Fibroblast of villous mesenchyme (primary cell): Measurements from ENCODE around the gene FASN. TPM values are rescaled to one million over a fixed set of nuclear protein-coding genes. Genes with fewer than 3 reads are reported as not detected.

Experiments
- DNase-seq: peaks from one replicate; pipeline ENCODE4 v3.0.0-alpha.2; 2010; ENCODE audit warnings: low read depth
- H3K4me3 ChIP-seq: 2 replicates; pipeline ENCODE4 v1.5.1; 2011; ENCODE audit warnings: low read depth, mild to moderate bottlenecking, low read length
- CTCF ChIP-seq: IDR thresholded peaks from 2 replicates; pipeline ENCODE4 v1.5.1; 2012; ENCODE audit warnings: low read depth, mild to moderate bottlenecking, low read length; ENCODE audit not compliant: insufficient read depth
- total RNA-seq: library from RNA; depleted of rRNA; stranded (reverse); fragments of >200 nt; gene quantifications from 2 replicates; pipeline ENCODE4 v1.2.3, GENCODE V29; 2012

The FASN gene
- total RNA-seq, 1 donor = 274 TPM

DNA sequence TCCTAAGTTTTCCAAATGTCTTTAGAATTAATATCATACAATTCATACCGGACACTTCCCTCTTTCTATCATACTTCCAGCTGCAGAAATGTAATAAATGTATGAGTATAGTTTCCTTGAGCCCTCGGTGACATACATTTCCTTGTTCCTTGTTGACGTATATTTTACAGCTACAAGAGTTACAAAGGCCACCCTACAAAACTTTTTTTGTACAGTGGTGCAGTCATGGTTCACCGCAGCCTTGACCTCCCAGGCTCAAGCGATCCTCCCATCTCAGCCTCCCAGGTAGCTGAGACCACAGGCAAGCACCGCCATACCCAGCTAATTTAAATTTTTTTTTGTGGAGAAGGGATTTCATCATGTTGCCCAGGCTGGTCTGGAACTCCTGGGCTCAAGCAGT is 25.2 kb downstream of the FASN start:
- DNase-seq = no peak
- no peak overlapping the region for H3K4me3 ChIP-seq
- TF ChIP-seq CTCF = no peak

DNA sequence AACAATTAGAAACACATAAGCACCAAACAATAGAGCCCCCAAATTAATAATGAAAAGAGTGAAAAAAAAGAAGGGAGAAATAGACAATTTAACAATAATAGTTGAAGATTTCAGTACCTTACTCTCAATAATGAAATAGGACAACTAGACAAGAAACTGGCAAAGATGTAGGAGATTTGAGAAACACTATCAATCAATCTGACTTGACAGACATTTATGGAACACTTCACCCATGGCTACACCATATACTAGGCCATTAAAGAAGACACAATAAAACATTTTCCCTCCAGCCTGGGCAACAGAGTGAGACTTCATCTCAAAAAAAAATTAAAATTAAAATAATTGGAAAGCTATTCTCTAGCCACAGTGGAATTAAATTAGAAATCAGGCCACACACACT is 27.4 kb downstream of the FASN start:
- no peak for DNase-seq
- TF ChIP-seq CTCF = no peak
- no peak overlapping the region for H3K4me3 ChIP-seq

DNA sequence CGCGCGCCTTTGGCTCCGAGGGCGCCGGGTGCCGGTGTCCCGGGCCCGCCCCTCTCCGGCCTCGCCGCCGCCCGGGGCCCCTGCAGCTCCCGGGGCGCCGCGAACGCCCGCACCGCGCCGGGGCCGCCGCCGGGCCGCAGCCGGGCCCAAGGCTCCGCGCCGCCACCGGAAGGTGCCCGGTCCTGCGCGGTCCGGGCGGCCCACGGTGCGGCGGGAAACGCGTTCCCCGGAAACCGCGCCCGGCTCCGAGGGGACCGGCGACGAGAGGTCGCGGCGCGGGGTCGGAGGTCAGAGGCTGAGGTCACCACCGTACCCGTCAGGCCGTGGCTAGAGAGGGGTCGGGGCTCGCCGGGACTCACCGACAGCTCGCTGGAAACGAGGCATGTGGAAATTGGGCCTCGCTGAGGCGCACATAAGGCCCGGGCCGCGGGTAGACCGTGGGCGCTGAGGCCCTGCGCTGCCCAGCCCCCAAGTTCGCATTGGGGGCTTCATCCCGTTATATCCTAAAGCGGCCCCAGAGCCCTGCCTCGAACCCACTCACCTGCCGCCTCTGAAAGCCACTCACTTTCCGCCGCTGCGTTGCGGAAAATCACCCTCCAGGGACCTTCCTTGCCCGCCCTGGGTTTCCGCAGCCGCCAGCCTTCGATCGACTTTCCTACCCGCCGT is 32.3 kb downstream of the FASN start, which contains the start of gene DUS1L:
Gene DUS1L, minus strand, starts transcription at position 167 of the 666 bp plus-strand sequence. CDS start 745 bp downstream, outside the sequence.
- no peak for TF ChIP-seq CTCF

GRCh38 chr17:82065193-82065637 is 32.8 kb downstream of the FASN start:
- TF ChIP-seq CTCF = no peak
- peak overlapping the region; percentile 82 for H3K4me3 ChIP-seq
- peak; percentile 51 for DNase-seq

More for the DNA sequence above, 32.3 kb downstream of the FASN start, which contains the start of gene DUS1L:
- peak within 1 kb of the TSS; percentile 82 for H3K4me3 ChIP-seq
- peak; percentile 60 for DNase-seq

DNA sequence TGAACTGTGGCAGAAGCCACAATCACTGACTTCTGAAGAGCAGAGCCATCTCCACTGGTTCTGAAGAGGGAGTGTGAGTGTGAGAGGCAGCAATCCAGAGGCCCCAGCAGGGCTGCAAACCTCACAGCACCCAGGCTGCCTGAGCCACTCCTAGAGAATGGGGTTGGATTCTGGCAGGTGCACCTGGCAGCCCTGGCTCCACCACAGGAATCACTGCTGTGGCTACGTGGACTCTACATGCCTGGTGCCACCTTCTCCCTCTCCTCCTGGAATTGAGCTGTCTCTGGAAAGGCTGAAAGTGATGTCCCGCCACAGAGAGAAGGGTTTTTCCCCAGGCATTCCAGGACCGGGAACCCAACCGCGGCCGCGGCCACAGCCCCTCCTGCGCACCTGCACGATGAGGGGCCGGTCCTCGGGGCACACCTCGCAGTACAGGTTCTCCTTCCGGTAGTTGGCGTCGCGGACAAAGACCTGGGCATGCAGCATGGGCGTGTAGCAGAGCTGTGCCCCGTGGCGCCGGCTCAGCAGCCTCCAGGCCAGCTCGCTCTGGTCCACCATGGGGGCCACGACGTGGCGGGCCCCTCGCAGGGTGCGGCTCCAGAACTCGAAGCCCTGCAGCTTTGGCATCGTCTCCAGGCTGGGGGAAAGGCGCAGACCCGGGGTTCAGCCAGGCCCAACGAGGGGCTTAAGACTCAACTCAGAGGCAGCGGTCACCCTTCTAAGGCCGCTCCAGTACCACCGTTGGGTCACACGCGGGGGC is 33.4 kb downstream of the FASN start:
- no peak for DNase-seq
- H3K4me3 ChIP-seq = peak overlapping the region; percentile 82
- no peak for TF ChIP-seq CTCF

DNA sequence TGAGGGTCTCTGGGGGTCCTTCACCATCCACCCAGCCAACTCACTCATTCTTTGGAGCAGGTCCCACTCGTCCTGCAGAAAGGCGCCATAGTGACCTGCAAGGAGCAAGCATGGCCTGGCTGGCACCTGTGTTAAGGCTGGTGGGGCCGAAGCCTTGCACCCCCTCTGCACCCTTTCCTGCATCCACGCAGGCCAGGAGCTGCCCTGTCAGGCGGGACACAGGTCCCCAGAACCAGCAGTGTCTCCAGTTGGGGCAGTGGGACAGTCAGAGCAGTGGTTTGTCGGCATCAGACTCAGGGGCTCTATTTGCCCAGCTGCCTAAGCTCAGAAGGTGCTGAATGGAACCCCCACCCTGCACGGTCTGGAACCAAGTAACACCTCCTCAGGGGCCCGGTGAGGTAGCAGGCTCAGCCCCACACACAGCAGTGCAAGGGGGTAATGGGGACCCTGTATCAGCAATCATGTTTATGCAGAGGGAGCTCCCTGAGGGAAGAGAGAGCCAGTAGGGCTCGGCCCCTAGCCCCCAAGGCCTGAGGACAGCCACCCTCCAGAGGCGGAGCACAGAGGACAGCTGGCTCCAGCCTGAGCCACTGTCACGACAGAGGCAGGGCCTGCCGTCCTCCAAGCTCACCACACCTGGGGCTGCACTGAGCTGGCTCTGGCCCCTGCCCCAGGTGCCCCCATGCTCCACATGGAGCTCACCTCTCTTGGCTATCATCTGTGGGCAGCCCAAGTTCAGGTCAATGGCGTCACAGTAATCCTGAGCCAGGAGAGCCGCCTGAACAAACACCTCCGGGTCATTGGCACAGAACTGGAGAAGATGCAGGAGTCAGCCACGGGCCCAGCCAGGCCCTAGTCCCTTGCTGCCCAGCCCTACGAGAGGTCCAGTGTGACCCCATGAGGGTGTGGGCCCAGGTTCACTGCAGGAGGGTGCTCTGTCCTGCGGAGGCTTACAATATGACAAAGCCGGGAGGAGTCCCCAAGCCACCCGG is 34.3 kb downstream of the FASN start:
- no peak for TF ChIP-seq CTCF
- no peak for DNase-seq
- H3K4me3 ChIP-seq = no peak overlapping the region
